Cardiac muscle cell (in vitro differentiated cells and primary cell): ENCODE data around the gene ERLEC1. TPM values are rescaled to one million over a fixed set of nuclear protein-coding genes. Genes with fewer than 3 reads are reported as not detected.

ENCODE experiments used
- DNase-seq, 2 donors: peaks; one replicate each; pipeline versions ENCODE4 v3.0.0 to v3.0.0-alpha.2; 2010 to 2017; ENCODE audit warnings: low read depth in 1 of 2, low spot score in 1 of 2
- H3K27ac ChIP-seq: fragments of 200-600 bp; sonication (generic); 2 replicates; pipeline ENCODE4 v1.5.1; 2016
- H3K27me3 ChIP-seq: fragments of 200-600 bp; sonication (generic); 2 replicates; pipeline ENCODE4 v1.6.0; 2016; ENCODE audit warnings: control low read depth
- H3K36me3 ChIP-seq: fragments of 200-600 bp; sonication (generic); 2 replicates; pipeline ENCODE4 v1.5.1; 2016; ENCODE audit warnings: control low read depth
- H3K4me1 ChIP-seq: fragments of 200-600 bp; sonication (generic); 2 replicates; pipeline ENCODE4 v1.8.1; 2017; ENCODE audit warnings: low read depth, mild to moderate bottlenecking, mixed run types
- H3K4me3 ChIP-seq: fragments of 200-600 bp; sonication (generic); 2 replicates; pipeline ENCODE4 v1.5.1; 2016; ENCODE audit warnings: mild to moderate bottlenecking
- H3K9me3 ChIP-seq: fragments of 200-600 bp; sonication (generic); 2 replicates; pipeline ENCODE4 v1.5.1; 2017; ENCODE audit warnings: low read depth, mild to moderate bottlenecking, control low read depth
- polyA plus RNA-seq: library from polyadenylated mRNA; unstranded; fragments of >200 nt; fragmentation: Nextera tagmentation; extraction: Ambion mirVana; gene quantifications from 2 replicates; pipeline ENCODE4 v1.2.1, GENCODE V29; 2016
- total RNA-seq: library from RNA; depleted of rRNA; stranded (reverse); fragments of >200 nt; gene quantifications from 2 replicates; pipeline ENCODE4 v1.2.3, GENCODE V29; 2016
- TF ChIP-seq, protein P1 (sequence below): IDR thresholded peaks from 2 replicates; pipeline ENCODE4 v1.5.1; 2012; ENCODE audit warnings: low read depth, mild to moderate bottlenecking, low read length

ERLEC1 gene
- total and polyA plus RNA-seq, 2 experiments from 2014 or later = 50.1 to 50.8 TPM

DNA sequence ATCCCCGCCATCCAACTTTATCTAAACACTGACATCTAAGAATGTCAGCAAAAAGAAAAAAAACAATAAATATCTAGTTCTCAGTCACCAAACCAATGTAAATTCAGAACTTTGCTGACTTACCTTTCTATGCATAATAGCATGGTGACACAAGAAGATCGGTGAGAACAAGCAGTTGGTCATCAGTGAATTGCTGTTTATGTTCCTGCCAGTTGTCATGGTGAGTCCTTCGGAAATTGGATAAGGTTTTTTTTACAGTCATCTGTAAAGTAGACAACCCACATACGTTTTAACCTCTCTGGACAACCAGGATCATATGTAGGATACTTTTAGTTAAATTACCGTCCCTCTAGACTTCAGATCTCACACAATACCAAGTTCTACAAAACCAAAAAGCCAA lies 79.1 kb downstream of the ERLEC1 start:
- no peaks in the 10 kb centered on the region for H3K9me3 ChIP-seq
- no peaks in the 10 kb centered on the region for H3K27me3 ChIP-seq
- H3K4me3 ChIP-seq = no peak overlapping the region
- no peak for DNase-seq
- no peaks in the 10 kb centered on the region for H3K4me1 ChIP-seq
- TF ChIP-seq, protein P1, sequence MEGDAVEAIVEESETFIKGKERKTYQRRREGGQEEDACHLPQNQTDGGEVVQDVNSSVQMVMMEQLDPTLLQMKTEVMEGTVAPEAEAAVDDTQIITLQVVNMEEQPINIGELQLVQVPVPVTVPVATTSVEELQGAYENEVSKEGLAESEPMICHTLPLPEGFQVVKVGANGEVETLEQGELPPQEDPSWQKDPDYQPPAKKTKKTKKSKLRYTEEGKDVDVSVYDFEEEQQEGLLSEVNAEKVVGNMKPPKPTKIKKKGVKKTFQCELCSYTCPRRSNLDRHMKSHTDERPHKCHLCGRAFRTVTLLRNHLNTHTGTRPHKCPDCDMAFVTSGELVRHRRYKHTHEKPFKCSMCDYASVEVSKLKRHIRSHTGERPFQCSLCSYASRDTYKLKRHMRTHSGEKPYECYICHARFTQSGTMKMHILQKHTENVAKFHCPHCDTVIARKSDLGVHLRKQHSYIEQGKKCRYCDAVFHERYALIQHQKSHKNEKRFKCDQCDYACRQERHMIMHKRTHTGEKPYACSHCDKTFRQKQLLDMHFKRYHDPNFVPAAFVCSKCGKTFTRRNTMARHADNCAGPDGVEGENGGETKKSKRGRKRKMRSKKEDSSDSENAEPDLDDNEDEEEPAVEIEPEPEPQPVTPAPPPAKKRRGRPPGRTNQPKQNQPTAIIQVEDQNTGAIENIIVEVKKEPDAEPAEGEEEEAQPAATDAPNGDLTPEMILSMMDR = no peak
- H3K27ac ChIP-seq = no peak overlapping the region
- peaks cover 38% of the 10 kb centered on the region for H3K36me3 ChIP-seq

DNA sequence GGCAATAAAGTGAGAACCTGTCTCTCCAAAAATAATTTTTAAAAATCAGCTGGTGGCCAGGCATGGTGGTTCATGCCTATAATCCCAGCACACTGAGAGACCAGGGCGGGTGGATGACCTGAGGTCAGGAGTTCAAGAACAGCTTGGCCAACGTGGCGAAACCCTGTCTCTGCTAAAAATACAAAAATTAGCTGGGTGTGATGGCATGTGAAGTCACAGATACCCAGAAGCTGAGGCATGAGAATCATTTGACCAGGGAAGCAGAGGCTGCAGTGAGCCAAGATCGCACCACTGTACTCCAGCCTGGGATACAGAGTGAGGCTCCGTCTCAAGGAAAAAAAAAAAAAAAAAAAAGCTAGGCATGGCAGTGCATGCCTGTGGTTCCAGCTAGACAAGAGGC lies 80.3 kb downstream of the ERLEC1 start:
- H3K36me3 ChIP-seq = peaks cover 40% of the 10 kb centered on the region
- no peak overlapping the region for H3K4me3 ChIP-seq
- TF ChIP-seq, protein P1 = no peak
- no peaks in the 10 kb centered on the region for H3K4me1 ChIP-seq
- no peaks in the 10 kb centered on the region for H3K27me3 ChIP-seq
- no peaks in the 10 kb centered on the region for H3K9me3 ChIP-seq
- DNase-seq = no peak
- H3K27ac ChIP-seq = no peak overlapping the region

DNA sequence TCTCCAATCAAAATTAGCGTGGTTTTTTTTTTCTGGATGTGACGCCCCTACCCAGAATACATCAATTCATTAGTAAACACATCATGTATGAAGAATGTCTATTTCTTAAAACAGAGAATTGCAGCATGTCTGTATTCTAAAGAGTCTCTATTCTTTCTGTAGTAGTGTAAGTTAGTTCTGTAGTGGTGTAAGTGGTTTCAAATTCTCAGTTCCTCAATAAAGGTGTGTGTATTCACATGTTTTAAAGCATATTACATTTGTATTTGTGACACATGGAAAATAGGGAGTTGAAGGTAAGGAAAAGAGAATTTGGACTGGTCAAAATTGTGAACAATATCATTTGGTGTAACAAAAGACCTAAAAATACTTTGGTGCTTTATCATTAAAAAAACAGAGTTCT lies 80.9 kb downstream of the ERLEC1 start:
- Histone ChIP-seq H3K36me3 (peaks cover 43% of the 10 kb centered on the region), H3K27me3 (no peaks in the 10 kb centered on the region), H3K27ac (no peak overlapping the region), H3K4me1 (no peaks in the 10 kb centered on the region), H3K9me3 (no peaks in the 10 kb centered on the region), H3K4me3 (no peak overlapping the region)
- TF ChIP-seq, protein P1 = no peak
- DNase-seq = no peak

Other genes starting within 250 kb of the ERLEC1 start
- gene CHAC2, start 19.2 kb upstream of the ERLEC1 start, total RNA-seq = 2.8 and 3.0 TPM in 2 replicates
- gene CHAC2, start 19.2 kb upstream of the ERLEC1 start, polyA plus RNA-seq = 3.7 and 4.1 TPM in 2 replicates
- gene ASB3, start 91 bp upstream of the ERLEC1 start, total RNA-seq = 30.1 and 36.5 TPM in 2 replicates
- 34.4 and 48.1 TPM in 2 replicates for gene ASB3, start 91 bp upstream of the ERLEC1 start, polyA plus RNA-seq
- 0.99 and 1.2 TPM in 2 replicates for gene GPR75, start 72.9 kb downstream of the ERLEC1 start, total RNA-seq
- gene GPR75, start 72.9 kb downstream of the ERLEC1 start, polyA plus RNA-seq = 0.15 TPM in 1 of 2 replicates, not detected in the other
- 22.6 and 27.6 TPM in 2 replicates for gene PSME4, start 183.9 kb downstream of the ERLEC1 start, total RNA-seq
- gene PSME4, start 183.9 kb downstream of the ERLEC1 start, polyA plus RNA-seq = 8.7 and 14.2 TPM in 2 replicates